Rectal smooth muscle tissue (tissue), 1 donor: ENCODE data around the gene HPGD.
A peak's percentile ranks its signal among the peaks of the same experiment; 100 is the strongest.

Experiments
- H3K27ac ChIP-seq: one replicate; pipeline ENCODE4 v1.7.0; 2013; ENCODE audit warnings: low read depth, low read length, inconsistent platforms
- H3K27me3 ChIP-seq: one replicate; pipeline ENCODE4 v1.7.0; 2013; ENCODE audit warnings: low read length; ENCODE audit not compliant: control insufficient read depth, insufficient read depth
- H3K36me3 ChIP-seq: one replicate; pipeline ENCODE4 v1.7.0; 2013; ENCODE audit warnings: low read length; ENCODE audit not compliant: control insufficient read depth, insufficient read depth
- H3K4me1 ChIP-seq: one replicate; pipeline ENCODE4 v1.7.0; 2013; ENCODE audit warnings: low read length; ENCODE audit not compliant: control insufficient read depth, insufficient read depth
- H3K4me3 ChIP-seq: one replicate; pipeline ENCODE4 v1.7.0; 2013; ENCODE audit warnings: low read length
- H3K9ac ChIP-seq: one replicate; pipeline ENCODE4 v1.7.0; 2013; ENCODE audit warnings: low read length

HPGD gene

DNA sequence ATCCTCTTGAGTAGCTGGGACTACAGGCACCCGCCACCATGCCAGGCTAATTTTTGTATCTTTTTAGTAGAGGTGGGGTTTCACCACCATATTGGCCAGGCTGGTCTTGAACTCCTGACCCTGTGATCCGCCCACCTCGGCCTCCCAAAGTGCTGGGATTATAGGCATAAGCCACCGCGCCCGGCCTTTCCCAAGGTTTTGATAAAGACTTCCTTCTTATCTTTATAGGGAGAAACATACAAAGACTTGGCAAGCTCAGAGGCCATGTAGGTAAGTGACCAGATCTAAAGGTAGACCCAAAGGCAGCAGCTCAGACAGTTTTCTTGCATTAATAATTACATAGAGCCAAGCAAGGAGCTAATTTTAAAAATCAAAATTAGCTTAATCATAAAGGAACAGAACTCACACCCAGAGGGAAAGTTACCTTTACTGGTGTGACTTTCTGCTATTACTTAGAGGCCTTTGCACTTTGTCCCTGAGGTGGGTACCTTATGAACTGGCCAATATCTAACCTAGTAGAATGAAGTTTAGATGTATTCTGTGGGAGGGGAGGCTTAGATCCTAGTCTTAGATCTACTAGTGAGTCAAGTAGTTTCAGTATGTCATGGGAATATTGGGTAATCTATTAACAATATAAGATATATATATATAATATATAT is 67.3 kb downstream of the HPGD start:
- H3K4me3 ChIP-seq: no peak overlapping the region
- peaks cover 39% of the 10 kb centered on the region for H3K4me1 ChIP-seq
- H3K27ac ChIP-seq: no peak overlapping the region
- H3K9ac ChIP-seq: no peak overlapping the region
- H3K36me3 ChIP-seq: no peaks in the 10 kb centered on the region
- H3K27me3 ChIP-seq: no peaks in the 10 kb centered on the region

- Histone ChIP-seq H3K27me3 (no peaks in the 10 kb centered on the region), H3K27ac (no peak overlapping the region), H3K4me1 (peaks cover 39% of the 10 kb centered on the region)
These were observed 70.5 kb downstream of the HPGD start for GRCh38 chr4:174451718-174452296.

DNA sequence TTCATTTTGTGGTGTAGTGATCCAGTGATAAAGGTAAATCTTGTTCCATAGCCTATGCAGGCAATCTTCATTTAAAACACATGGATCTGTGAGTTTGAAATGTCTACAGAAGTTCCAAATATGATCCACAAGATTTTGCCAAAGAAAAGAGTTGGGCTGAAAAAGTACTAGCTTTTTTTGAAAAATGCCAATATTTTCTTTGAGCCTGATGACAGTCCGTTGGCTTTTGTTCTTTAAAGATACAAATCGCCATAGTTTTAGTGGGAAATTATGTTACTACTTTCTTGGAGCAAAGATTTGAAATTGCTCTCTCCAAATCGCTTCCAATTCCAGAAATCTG is 71.5 kb downstream of the HPGD start:
- Histone ChIP-seq H3K36me3 (no peaks in the 10 kb centered on the region), H3K9ac (no peak overlapping the region), H3K27ac (no peak overlapping the region)

More at GRCh38 chr4:174451718-174452296, 70.5 kb downstream of the HPGD start:
- no peak overlapping the region for H3K9ac ChIP-seq
- no peak overlapping the region for H3K4me3 ChIP-seq
- no peaks in the 10 kb centered on the region for H3K36me3 ChIP-seq

GRCh38 chr4:174449944-174450785 is 72.1 kb downstream of the HPGD start:
- no peaks in the 10 kb centered on the region for H3K27me3 ChIP-seq
- peak overlapping the region; percentile 54 for H3K27ac ChIP-seq
- no peaks in the 10 kb centered on the region for H3K36me3 ChIP-seq
- no peak overlapping the region for H3K4me3 ChIP-seq
- peaks cover 31% of the 10 kb centered on the region for H3K4me1 ChIP-seq
- H3K9ac ChIP-seq: no peak overlapping the region

More for the DNA sequence above, 71.5 kb downstream of the HPGD start:
- Histone ChIP-seq H3K27me3 (no peaks in the 10 kb centered on the region), H3K4me1 (peaks cover 31% of the 10 kb centered on the region), H3K4me3 (no peak overlapping the region)

DNA sequence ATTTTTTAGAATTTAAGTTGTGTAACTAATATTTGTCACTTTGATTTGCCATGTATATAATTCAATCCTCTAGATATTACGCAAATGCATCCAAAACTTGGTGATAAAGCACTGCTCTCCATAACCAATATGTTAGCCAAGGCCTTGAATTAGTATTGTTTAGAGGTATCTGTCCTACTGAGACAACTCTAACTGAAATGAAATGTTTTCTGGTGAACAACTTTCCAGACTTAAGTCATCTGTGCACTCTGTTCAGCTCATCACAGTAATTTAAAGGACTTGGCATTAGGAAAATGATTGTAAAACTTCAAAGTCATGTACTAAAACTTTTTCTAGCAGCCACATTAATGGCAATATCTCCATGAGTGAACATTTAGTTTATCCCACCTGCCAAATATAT is 73.1 kb downstream of the HPGD start:
- Histone ChIP-seq H3K4me1 (peaks cover 31% of the 10 kb centered on the region), H3K27ac (peak overlapping the region; percentile 54), H3K27me3 (no peaks in the 10 kb centered on the region), H3K36me3 (no peaks in the 10 kb centered on the region), H3K4me3 (no peak overlapping the region), H3K9ac (no peak overlapping the region)

GRCh38 chr4:174444390-174444789 is 77.9 kb downstream of the HPGD start:
- peaks cover 4% of the 10 kb centered on the region for H3K4me1 ChIP-seq
- no peaks in the 10 kb centered on the region for H3K27me3 ChIP-seq
- no peak overlapping the region for H3K9ac ChIP-seq
- H3K36me3 ChIP-seq: no peaks in the 10 kb centered on the region
- H3K4me3 ChIP-seq: no peak overlapping the region
- no peak overlapping the region for H3K27ac ChIP-seq
